Hematopoietic multipotent progenitor cell treated with erythropoietin and hydrocortisone succinate and interleukin-3 and kit ligand, for 15 days (in vitro differentiated cells): ENCODE measurements around the gene VWA8.

Source experiments
- DNase-seq: peaks from one replicate; pipeline ENCODE4 v3.0.0-alpha.2; 2015; ENCODE audit warnings: low spot score

Gene VWA8

GRCh38 chr13:41614671-41615527 is 346.0 kb downstream of the VWA8 start:
- no peak for DNase-seq

DNA sequence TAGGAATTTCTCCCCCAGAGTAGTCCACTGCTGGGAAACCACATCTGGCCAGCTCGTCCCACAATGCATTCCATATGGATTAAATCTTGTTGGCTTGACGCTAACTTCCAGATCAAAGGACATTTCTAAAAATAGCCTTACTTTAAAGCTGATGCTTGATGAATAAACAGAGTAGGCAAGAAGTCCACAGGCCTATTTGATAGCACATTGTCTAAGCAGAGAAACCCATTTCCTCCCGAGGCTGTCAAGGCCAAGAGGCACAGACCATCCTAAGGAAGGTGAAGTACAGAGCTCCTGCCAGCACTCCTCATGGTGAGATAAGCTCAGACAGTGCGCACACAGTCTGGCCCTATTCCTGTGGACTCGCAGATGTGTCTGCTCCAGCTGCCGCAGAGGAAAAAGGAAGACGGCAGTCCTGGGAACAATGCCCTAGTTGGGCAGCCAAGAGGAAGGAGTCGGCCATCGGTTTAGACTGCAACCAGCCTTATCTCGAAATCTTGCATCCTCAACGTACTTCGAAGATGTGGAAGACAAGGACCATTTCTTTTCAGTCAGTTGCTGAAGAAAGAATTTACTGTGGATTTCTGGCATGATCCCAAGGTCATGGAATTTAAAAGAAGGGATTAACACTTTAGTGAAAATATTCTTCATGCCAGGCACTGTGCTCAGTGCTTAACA is 346.8 kb downstream of the VWA8 start:
- DNase-seq, result no peak

DNA sequence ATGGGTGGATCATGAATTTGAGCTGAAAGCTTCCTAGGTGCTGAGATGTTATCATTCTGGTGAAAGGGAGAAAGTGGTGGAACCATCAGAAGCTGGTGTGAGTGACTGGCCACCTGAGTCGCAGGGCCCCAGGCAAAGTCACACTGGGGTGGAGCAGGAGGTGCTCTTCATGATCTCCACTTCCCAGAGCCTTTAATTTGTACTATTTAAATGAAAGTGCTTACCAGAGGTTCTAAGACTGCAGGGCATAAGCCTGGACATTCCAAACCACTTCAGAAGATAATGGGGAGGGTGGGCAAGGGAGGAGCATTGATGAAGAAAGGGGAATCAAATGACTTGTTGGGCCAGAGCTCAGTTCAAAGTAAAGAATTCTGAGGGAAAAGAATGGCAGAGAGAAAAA is 347.4 kb downstream of the VWA8 start:
- DNase-seq, result no peak

GRCh38 chr13:41611385-41611784 is 349.5 kb downstream of the VWA8 start:
- DNase-seq, result no peak

GRCh38 chr13:41610404-41610803 is 350.5 kb downstream of the VWA8 start:
- no peak for DNase-seq

GRCh38 chr13:41609828-41610227 is 351.1 kb downstream of the VWA8 start:
- no peak for DNase-seq

DNA sequence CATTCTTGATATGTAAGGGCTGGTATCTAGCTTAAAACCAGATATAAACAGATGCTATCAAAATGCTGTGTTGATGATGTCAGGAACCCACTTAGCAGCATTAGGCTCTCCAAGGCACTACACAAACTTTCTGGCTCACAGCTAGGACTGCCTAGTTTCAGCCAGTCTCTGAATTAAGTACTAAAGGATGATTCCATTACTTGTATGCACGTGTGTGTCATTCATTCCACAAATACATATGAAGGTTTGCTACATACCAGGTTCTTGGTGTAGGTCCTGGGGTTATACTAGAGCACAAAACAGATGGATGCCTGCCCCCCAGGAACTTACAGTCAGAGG is 352.1 kb downstream of the VWA8 start:
- no peak for DNase-seq

GRCh38 chr13:41608111-41608838 is 352.6 kb downstream of the VWA8 start:
- no peak for DNase-seq

GRCh38 chr13:41606646-41607045 is 354.3 kb downstream of the VWA8 start:
- DNase-seq, result no peak

GRCh38 chr13:41605319-41606285 is 355.3 kb downstream of the VWA8 start:
- DNase-seq, result no peak

DNA sequence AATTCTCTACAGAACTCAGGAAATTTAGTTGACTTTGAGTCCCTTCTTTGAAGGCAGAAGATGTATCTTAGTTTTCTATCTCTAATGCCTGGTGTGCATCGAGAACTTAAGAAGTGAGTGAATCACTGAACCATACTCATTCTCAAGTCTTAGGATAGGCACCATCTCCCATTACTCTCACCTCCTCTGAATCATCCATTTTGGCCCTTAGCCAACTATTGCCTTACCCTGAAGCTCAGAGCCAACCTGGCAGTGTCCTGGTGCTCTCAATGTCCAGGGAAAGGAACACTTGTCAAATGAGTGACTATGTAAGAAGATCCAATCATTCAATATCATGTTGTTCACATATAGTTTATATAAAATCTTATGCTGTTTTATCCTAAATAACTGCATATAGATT is 357.0 kb downstream of the VWA8 start:
- peak; percentile 66 for DNase-seq

- no peak for DNase-seq
These were observed 359.0 kb downstream of the VWA8 start for GRCh38 chr13:41601718-41602445.

DNA sequence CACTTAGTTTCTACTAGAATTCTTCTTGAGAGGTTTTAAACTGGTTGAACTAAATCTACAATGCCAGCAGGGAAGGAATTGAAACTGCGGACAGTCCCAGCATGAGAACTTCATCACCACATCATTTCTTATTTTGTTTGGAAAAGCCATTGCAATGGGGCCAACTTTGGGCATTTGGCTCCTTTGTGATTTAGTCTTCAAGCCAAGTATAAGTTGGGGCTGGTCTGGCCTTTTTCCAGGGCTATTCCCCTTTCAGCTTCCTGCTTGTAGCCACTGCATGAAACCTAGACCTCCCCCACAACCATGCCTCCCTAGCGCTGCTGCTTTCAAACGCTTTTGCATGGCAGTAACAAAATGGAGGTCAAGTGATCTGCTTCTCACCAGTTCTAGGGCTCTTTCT is 361.3 kb downstream of the VWA8 start:
- DNase-seq, result no peak

DNA sequence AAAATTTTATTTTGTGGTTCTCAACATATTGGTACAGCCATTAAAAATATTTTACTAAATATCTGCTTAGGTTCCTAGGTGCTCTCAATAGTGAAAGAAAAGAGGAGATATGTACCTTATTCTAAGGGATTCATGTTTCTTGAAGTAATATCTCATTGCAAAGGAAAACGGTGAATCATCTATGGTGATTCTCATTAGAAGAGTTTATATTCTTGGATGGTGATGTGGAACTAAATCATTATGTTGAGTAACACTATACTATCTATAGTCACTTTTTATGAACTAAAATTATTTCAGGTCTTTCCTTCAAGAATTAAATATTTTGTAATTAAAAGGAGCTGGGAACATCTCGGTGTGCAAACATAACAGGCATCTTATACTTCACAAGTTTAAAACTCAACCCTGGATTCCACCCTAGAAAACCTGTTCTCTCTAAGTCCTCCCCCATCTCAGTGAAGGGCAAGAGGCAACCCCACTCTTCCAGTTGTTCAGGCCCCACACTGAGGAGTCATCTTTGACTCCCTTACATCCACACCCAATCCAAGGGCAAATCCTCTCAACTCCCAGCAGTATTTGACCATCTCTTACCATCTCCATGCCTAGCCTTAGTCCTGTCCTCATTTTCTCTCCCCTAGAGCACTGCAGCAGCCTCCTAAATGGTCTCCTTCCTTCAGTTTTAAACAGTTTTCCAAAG is 363.4 kb downstream of the VWA8 start:
- DNase-seq, result no peak

- DNase-seq, result no peak
These were observed 364.7 kb downstream of the VWA8 start for GRCh38 chr13:41596190-41596589.

DNA sequence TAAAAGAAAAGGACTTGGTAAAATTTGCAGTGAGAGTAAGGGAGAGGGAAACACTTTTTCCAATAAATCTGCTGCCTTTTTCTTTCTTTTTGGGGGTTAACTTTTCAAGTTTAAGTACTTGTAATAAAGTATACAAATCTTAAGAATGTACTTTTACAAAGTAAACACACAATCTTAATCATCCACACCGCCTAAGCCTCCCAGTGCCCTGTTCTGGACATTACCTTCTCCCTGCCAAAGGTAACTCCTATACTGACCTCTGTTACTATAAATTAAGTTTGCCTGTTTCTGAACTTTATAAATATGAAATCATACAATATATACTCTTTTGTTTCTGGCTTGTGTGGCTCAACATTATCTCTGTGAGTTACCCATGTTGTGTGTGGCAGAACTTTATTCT is 365.6 kb downstream of the VWA8 start:
- DNase-seq, result no peak

DNA sequence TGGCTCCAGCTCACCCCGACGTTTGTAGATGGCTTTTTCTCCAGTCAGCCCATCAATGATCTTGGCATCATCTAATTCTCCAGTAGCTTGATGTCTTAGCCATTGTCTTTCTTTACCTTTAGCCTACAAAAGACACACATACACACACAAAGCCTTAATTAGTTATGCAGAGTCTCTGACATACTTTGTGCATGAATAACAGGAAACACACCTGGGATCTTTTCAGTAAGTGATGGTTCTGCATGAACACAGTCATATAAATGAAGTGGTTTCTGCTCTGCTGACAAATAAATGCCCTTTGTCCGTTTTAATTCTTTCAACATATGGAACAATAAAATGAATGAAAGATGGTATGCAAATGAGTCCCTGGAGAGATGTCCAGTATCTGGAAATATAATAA is 370.3 kb downstream of the VWA8 start:
- DNase-seq, result no peak

GRCh38 chr13:41590122-41590521 is 370.8 kb downstream of the VWA8 start:
- DNase-seq, result no peak

DNA sequence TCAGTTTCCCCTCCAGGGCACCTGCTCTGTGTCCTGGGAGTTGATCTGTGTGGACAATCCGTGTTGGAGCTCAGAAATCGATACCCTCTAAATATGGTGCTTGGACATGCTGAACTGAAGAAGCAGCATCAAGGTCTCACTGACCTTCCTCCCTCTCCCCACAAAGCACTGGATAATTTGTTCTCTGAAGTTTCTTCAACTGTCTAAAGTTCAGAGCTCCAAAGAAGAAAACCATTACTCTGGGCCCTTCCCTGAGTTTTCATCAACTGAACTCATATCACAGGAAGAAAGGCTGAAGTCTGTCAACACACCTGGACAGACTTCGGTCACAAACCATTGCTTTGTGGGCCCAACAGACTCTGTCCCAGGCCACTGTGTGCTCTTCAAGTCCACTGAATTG is 371.5 kb downstream of the VWA8 start:
- DNase-seq, result no peak

DNA sequence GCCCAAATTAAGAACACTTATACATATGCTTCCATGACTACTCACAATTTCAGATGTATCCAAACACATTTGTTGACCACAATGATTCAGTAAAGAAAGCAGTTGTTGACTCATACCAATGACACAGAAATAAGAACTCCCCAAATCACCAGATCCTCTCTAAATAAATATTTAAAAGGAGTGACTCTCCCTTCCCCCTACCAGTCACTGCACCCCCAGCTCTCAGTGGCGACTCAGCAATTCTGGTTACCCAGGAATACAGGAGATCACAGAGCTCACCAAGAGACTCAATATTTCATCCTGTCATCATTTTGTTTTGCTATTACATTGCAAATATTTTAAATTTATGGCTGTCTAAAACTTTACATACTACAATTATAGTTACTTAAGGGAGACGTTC is 372.0 kb downstream of the VWA8 start:
- DNase-seq, result peak; percentile 71

- DNase-seq, result no peak
These were observed 372.5 kb downstream of the VWA8 start for GRCh38 chr13:41588448-41588847.
